K562 (cell line): ENCODE results near the gene RNF223. TPM values are rescaled to one million over a fixed set of nuclear protein-coding genes. Genes with fewer than 3 reads are reported as not detected.

ENCODE experiments used
- BACH1 ChIP-seq: fragments of 200-800 bp; sonication (Bioruptor generic); IDR thresholded peaks from 2 replicates; pipeline ENCODE4 v1.6.1; 2016; ENCODE audit warnings: missing genetic modification characterization, missing compliant biosample characterization
- CXXC5 ChIP-seq: fragments of 250-450 bp; sonication (Bioruptor Pico); IDR thresholded peaks from 2 replicates; pipeline ENCODE4 v1.8.0; 2022; ENCODE audit warnings: inconsistent platforms, mild to moderate bottlenecking, moderate library complexity
- ELF1 ChIP-seq: fragments of 200-800 bp; sonication (Bioruptor generic); IDR thresholded peaks from 2 replicates; pipeline ENCODE4 v1.6.1; 2016; ENCODE audit warnings: missing genetic modification characterization, missing compliant biosample characterization
- KLF1 ChIP-seq: fragments of 450-650 bp; IDR thresholded peaks from 2 replicates; pipeline ENCODE4 v1.6.1; 2016; ENCODE audit warnings: missing genetic modification characterization, missing compliant biosample characterization
- MAZ ChIP-seq, 2 experiments: fragments of 450-650 bp in 1 of 2; sonication (generic) in 1 of 2; formaldehyde crosslinking; IDR thresholded peaks in 1 of 2; conservative IDR thresholded peaks in 1 of 2; 2 replicates each; pipeline versions ENCODE4 v1.4.0 to v1.5.0; 2020; ENCODE audit warnings: mild to moderate bottlenecking in 1 of 2, missing genetic modification reagents in 1 of 2
- NBN ChIP-seq: fragments of 450-650 bp; IDR thresholded peaks from 2 replicates; pipeline ENCODE4 v1.6.1; 2016; ENCODE audit warnings: low read depth, mild to moderate bottlenecking
- NEUROD1 ChIP-seq: fragments of 150-350 bp; IDR thresholded peaks from 2 replicates; pipeline ENCODE4 v1.6.1; 2014; ENCODE audit warnings: borderline replicate concordance, low read length, low read depth; ENCODE audit not compliant: partially characterized antibody
- NFXL1 ChIP-seq: fragments of 450-650 bp; formaldehyde crosslinking; IDR thresholded peaks from 2 replicates; pipeline ENCODE4 v1.4.0; 2021; ENCODE audit warnings: mild to moderate bottlenecking
- PRMT5 ChIP-seq: sonication (generic); formaldehyde crosslinking; IDR thresholded peaks from 2 replicates; pipeline ENCODE4 v1.5.0; 2020; ENCODE audit warnings: missing genetic modification reagents
- RERE ChIP-seq: sonication (generic); formaldehyde crosslinking; IDR thresholded peaks from 2 replicates; pipeline ENCODE4 v1.8.0; 2023; ENCODE audit warnings: missing genetic modification reagents, mild to moderate bottlenecking, borderline replicate concordance
- RNF2 ChIP-seq: sonication (generic); IDR thresholded peaks from 2 replicates; pipeline ENCODE4 v1.6.1; 2016
- SMC3 ChIP-seq: conservative IDR thresholded peaks from 2 replicates; pipeline ENCODE4 v1.6.1; 2011; ENCODE audit warnings: low read depth, low read length, improper control_type of control experiment; ENCODE audit not compliant: insufficient read depth
- TBP ChIP-seq: optimal IDR thresholded peaks from 2 replicates; pipeline ENCODE3; 2011; ENCODE audit warnings: low read depth, low read length, improper control_type of control experiment
- TFAP4 ChIP-seq: sonication (generic); formaldehyde crosslinking; IDR thresholded peaks from 2 replicates; pipeline ENCODE4 v1.8.0; 2022; ENCODE audit warnings: missing genetic modification reagents, mild to moderate bottlenecking, moderate library complexity, borderline replicate concordance
- THAP7 ChIP-seq: fragments of 250-450 bp; sonication (Bioruptor Pico); IDR thresholded peaks from 2 replicates; pipeline ENCODE4 v1.5.0; 2021
- ZFP91 ChIP-seq: sonication (generic); formaldehyde crosslinking; IDR thresholded peaks from 2 replicates; pipeline ENCODE4 v1.8.0; 2022; ENCODE audit warnings: mild to moderate bottlenecking, missing genetic modification reagents
- ZNF717 ChIP-seq: fragments of 250-450 bp; sonication (Bioruptor Pico); IDR thresholded peaks from 2 replicates; pipeline ENCODE4 v1.5.0; 2021
- polyA plus RNA-seq, 8 experiments: library from polyadenylated mRNA; depleted of rRNA in 4 of 8; stranded (reverse) in 5 of 8; unstranded in 3 of 8; fragments of >200 nt; fragmentation: Nextera tagmentation in 2 of 8; fragmentation: Illumina TruSeq in 1 of 8; extraction: Ambion mirVana in 2 of 8; extraction: Trizol in 1 of 8; gene quantifications; 2 replicates each; pipeline versions ENCODE4 v1.2.1 to v1.2.3, GENCODE V29; 2011 to 2014; ENCODE audit warnings: inconsistent platforms in 1 of 8, missing spikeins in 1 of 8
- total RNA-seq, 7 experiments: library from RNA; depleted of rRNA in 6 of 7; stranded (reverse); fragments of >200 nt in 6 of 7; fragmentation: Illumina TruSeq in 2 of 7; extraction: Trizol in 2 of 7; gene quantifications; 2 replicates each; pipeline versions ENCODE4 v1.2.1 to v1.2.3, GENCODE V29; 2011 to 2021; ENCODE audit warnings: low replicate concordance in 1 of 7

RNF223 gene
- total and polyA plus RNA-seq, 9 of the 15 experiments (the other 6 are each of a cell fraction or from before 2014, with no cell fraction given) = 0.04 to 0.32 TPM; not detected in 7

- 0 out of 2 replicates have a peak, but pooled peaks have one; percentile 76 for TF ChIP-seq RERE (CRISPR knock-in tag)
- no peak for TF ChIP-seq ZNF717 (CRISPR knock-in tag)
- TF ChIP-seq ELF1 (tag) = 0 out of 2 replicates have a peak, but pooled peaks have one; percentile 1
- peak; percentile 82 for TF ChIP-seq CXXC5 (CRISPR knock-in tag)
- no peak for TF ChIP-seq THAP7 (CRISPR knock-in tag)
- peak; percentile 78 for TF ChIP-seq TFAP4 (CRISPR knock-in tag)
- TF ChIP-seq RNF2 = no peak
- no peak for TF ChIP-seq NFXL1 (CRISPR knock-in tag)
- 0 out of 2 replicates have a peak, but pooled peaks have one; percentile 16 for TF ChIP-seq SMC3
- TF ChIP-seq NBN = no peak
- TF ChIP-seq BACH1 (tag) = no peak
- TF ChIP-seq TBP = peak; percentile 48
- TF ChIP-seq MAZ (CRISPR knock-in tag; conservative IDR thresholded peaks at IDR 0.05 in 1 of 2, IDR thresholded peaks at IDR 0.05 in 1 of 2) = peak in 1 of 2 experiments; percentile 79; a peak in 3 of 4 replicates
- TF ChIP-seq NEUROD1 = peak; percentile 37
- no peak for TF ChIP-seq PRMT5
- peak; percentile 85 for TF ChIP-seq KLF1 (tag)
- TF ChIP-seq ZFP91 (CRISPR knock-in tag) = peak; percentile 98
Measured at GRCh38 chr1:1059494-1060280, 14.4 kb downstream of the RNF223 start (continued).
